Measurements from ENCODE around the gene TFAP2D. TPM values are rescaled to one million over a fixed set of nuclear protein-coding genes. Genes with fewer than 3 reads are reported as not detected.

TFAP2D gene
- total RNA-seq, 1 donor from 2014 or later, result 0.47 TPM

DNA sequence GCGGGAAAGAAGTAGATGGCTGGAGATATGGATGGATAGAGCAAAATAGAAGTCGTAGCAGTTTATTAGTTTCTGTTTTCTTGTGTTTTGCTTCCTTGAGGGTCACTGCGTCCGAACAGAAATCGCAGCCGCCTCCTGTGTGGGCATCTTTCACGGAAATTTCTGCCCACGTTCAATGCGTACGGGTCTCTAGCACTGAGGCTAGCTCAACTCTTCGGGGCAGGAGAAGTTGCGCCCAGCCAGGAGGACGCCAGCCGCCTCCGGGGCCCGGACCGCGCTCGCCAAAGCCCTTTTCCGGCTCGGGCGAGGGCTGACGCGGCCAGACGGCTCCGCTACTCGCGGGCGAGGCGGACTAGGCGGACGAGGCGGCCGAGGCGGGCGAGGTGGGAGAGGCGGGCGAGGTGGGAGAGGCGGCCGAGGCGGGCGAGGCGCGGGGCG is 106.2 kb downstream of the TFAP2D start:
- DNase-seq, result no peak

DNA sequence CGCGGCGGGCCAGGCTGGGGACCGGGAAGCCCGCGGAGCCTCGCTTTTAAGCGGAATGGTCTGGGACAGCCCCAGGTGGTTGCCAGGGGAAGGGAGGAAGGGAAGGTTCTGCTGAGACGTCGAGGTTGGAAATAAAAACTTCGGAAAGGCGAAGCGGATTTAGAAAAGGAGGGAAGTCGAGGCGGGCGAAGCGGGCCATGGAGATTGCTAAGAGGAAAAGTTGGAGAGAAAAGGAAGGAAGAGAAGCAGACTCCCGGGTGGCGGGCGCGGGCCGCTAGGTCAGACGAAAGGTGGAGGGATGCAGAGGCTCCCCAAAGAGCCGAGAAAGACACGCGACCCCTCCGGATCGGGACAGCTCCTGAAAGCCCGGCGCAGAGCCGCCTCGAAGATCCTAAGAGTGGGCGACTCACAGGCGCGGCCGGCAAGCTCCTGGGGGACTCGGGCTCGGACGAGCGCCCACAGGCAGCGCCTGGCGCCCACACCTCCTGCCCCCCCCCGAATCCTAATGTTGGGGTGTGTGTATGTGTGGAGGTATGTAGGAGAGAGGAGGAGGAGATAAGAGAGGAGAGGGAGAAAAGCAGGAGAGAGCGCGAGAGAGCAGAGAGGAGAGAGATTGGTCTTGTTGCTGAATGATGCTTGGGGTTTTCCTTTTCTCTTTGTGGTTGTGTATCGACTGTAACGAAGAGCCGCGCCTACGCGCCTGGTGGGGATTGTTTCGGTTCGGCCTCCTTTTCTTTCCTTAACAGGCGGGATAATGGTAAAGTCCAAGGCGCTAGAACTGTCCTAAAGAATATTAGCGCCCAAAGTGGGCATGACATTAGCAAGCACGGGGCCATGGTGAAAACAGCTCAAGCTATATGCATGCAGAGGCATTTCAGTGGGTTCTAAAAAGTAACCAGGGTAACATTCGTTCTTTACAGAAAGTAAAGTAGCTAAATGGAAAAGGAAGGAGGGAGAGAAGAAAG is 106.9 kb downstream of the TFAP2D start:
- no peak for DNase-seq

- DNase-seq, result no peak
Observed at GRCh38 chr6:50820869-50821264, 107.5 kb downstream of the TFAP2D start.

GRCh38 chr6:50821441-50822077 is 108.2 kb downstream of the TFAP2D start:
- DNase-seq, result no peak

DNA sequence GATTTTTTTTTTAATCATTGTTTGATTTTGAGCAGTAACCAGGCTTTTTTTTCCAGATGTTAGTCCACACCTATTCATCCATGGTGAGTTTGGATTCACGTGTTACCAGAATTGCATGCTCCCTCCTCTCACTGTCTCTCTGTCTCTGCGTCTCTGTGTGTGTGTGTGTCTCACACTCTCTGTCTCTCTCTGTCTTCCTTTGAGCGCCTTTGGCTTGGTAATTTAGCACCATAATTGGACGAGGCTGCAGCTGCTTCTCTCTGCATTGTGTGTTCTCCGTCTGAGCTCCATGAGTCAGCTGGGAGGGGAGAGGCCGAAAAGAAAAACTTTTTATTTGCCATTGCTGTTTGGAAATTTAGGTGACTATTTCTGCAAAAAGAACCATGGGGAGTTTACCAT is 108.8 kb downstream of the TFAP2D start:
- no peak for DNase-seq

Other genes with a start within 250 kb of the TFAP2D start
- gene TFAP2B, start 105.3 kb downstream of the TFAP2D start, total RNA-seq, result not detected